AG10803 (cell line): Measurements from ENCODE around the gene TSPEAR.

ENCODE experiments used
- DNase-seq: peaks from one replicate; pipeline ENCODE4 v3.0.0; 2010; ENCODE audit warnings: low read depth
- H3K4me3 ChIP-seq: 2 replicates; pipeline ENCODE4 v1.5.1; 2011; ENCODE audit warnings: mild to moderate bottlenecking, low read length, control low read depth
- CTCF ChIP-seq: conservative IDR thresholded peaks from 2 replicates; pipeline ENCODE4 v1.5.1; 2011; ENCODE audit warnings: mild to moderate bottlenecking, low read length, control low read depth, inconsistent platforms

TSPEAR gene

GRCh38 chr21:44467859-44468195, 243.5 kb downstream of the TSPEAR start:
- DNase-seq, result no peak
- TF ChIP-seq CTCF, result no peak
- no peak overlapping the region for H3K4me3 ChIP-seq

GRCh38 chr21:44466996-44467858, 244.1 kb downstream of the TSPEAR start:
- TF ChIP-seq CTCF, result no peak
- no peak overlapping the region for H3K4me3 ChIP-seq
- no peak for DNase-seq

GRCh38 chr21:44466351-44466954, 244.9 kb downstream of the TSPEAR start:
- no peak for DNase-seq
- no peak overlapping the region for H3K4me3 ChIP-seq
- TF ChIP-seq CTCF, result no peak

- no peak overlapping the region for H3K4me3 ChIP-seq
- no peak for DNase-seq
- no peak for TF ChIP-seq CTCF
Measured at GRCh38 chr21:44464351-44464750, 247.0 kb downstream of the TSPEAR start.

GRCh38 chr21:44463724-44464123, 247.6 kb downstream of the TSPEAR start:
- no peak for TF ChIP-seq CTCF
- H3K4me3 ChIP-seq, result no peak overlapping the region
- no peak for DNase-seq

GRCh38 chr21:44462834-44463200, 248.6 kb downstream of the TSPEAR start:
- DNase-seq, result no peak
- no peak overlapping the region for H3K4me3 ChIP-seq
- no peak for TF ChIP-seq CTCF
